Endothelial cell (in vitro differentiated cells): Measurements from ENCODE around the gene CCSER1. TPM values are rescaled to one million over a fixed set of nuclear protein-coding genes. Genes with fewer than 3 reads are reported as not detected.

ENCODE experiments used
- DNase-seq: peaks from one replicate; pipeline ENCODE4 v3.0.0; 2021; ENCODE audit warnings: low spot score
- H3K27ac Mint-ChIP-seq: one replicate; pipeline ENCODE4 v1.8.0; 2021; ENCODE audit warnings: mixed read lengths, inconsistent platforms; ENCODE audit not compliant: unreplicated experiment
- H3K27me3 Mint-ChIP-seq: one replicate; pipeline ENCODE4 v1.8.0; 2021; ENCODE audit warnings: mild to moderate bottlenecking, moderate library complexity, mixed read lengths, inconsistent platforms; ENCODE audit not compliant: unreplicated experiment
- H3K36me3 Mint-ChIP-seq: one replicate; pipeline ENCODE4 v1.8.0; 2021; ENCODE audit warnings: mild to moderate bottlenecking, low read depth, mixed read lengths, inconsistent platforms; ENCODE audit not compliant: unreplicated experiment
- H3K4me1 Mint-ChIP-seq: one replicate; pipeline ENCODE4 v1.8.0; 2021; ENCODE audit warnings: mild to moderate bottlenecking, mixed read lengths, inconsistent platforms; ENCODE audit not compliant: unreplicated experiment
- H3K4me3 Mint-ChIP-seq: one replicate; pipeline ENCODE4 v1.8.0; 2021; ENCODE audit warnings: mild to moderate bottlenecking, mixed read lengths, inconsistent platforms; ENCODE audit not compliant: unreplicated experiment
- H3K9me3 Mint-ChIP-seq: one replicate; pipeline ENCODE4 v1.8.0; 2021; ENCODE audit warnings: mixed read lengths, inconsistent platforms; ENCODE audit not compliant: unreplicated experiment
- CTCF ChIP-seq: fragments of 200-600 bp; sonication (generic); IDR thresholded peaks from one replicate; pipeline ENCODE4 v1.5.0; 2021; ENCODE audit warnings: antibody characterized with exemption; ENCODE audit not compliant: unreplicated experiment
- total RNA-seq: library from RNA; stranded (reverse); fragmentation: NEBNext Ultra II Directional; extraction: Animal tissue kit (Norgen Biotek cat#: 25700); gene quantifications from one replicate; pipeline ENCODE4 v1.2.1, GENCODE V29; 2021; ENCODE audit not compliant: unreplicated experiment

CCSER1 gene
- total RNA-seq, 1 donor from 2014 or later = 3.0 TPM

GRCh38 chr4:90614371-90614770 is 487.2 kb downstream of the CCSER1 start:
- no peaks in the 10 kb centered on the region for H3K27me3 Mint-ChIP-seq
- peaks cover 2% of the 10 kb centered on the region for H3K4me1 Mint-ChIP-seq
- H3K27ac Mint-ChIP-seq = no peak overlapping the region
- TF ChIP-seq CTCF = no peak
- H3K36me3 Mint-ChIP-seq = no peaks in the 10 kb centered on the region
- no peak for DNase-seq
- H3K4me3 Mint-ChIP-seq = no peak overlapping the region
- H3K9me3 Mint-ChIP-seq = no peaks in the 10 kb centered on the region

DNA sequence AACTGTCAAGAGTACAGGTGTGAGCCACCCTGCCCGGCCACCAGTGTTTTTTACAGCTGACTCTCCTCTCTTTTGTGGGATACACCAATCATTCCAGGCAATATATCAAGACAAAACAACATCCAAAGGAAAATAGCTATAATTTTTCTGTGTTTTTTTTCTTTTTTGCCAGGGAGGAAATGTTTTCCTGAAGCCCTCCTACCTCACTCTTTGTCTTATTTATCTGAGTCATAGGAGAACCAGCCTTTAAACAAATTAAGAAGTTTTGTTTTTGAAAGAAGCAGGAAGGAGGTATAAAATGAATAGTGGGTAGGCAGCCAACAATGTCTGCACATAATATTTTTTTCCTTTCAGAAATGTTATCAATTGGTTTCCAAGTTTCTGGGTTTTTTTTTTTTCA is 493.9 kb downstream of the CCSER1 start:
- Mint-ChIP-seq H3K36me3 (no peaks in the 10 kb centered on the region), H3K27me3 (no peaks in the 10 kb centered on the region), H3K4me1 (no peaks in the 10 kb centered on the region), H3K27ac (no peak overlapping the region), H3K4me3 (no peak overlapping the region), H3K9me3 (no peaks in the 10 kb centered on the region)
- DNase-seq = no peak
- no peak for TF ChIP-seq CTCF

DNA sequence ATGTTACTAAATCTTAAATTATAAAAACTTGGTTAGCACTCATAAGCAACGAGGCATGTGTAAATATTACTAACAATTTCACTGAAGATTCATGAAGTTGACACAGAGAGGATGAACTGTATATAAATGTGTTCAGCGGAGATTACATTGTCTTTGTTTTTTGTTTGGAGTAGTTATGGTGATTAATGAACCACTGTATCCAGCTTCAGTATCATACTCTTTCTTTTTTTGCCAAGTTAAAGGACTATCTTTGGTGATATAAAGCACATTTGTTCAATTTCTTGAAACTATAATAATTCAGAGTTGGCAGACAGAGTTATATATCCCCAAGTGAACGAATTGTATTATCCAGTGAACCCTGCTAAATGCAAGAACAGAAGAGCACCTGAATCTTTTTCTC is 497.6 kb downstream of the CCSER1 start:
- Mint-ChIP-seq H3K4me3 (no peak overlapping the region), H3K36me3 (no peaks in the 10 kb centered on the region), H3K4me1 (no peaks in the 10 kb centered on the region), H3K27ac (no peak overlapping the region), H3K27me3 (no peaks in the 10 kb centered on the region), H3K9me3 (no peaks in the 10 kb centered on the region)
- TF ChIP-seq CTCF = no peak
- DNase-seq = no peak

DNA sequence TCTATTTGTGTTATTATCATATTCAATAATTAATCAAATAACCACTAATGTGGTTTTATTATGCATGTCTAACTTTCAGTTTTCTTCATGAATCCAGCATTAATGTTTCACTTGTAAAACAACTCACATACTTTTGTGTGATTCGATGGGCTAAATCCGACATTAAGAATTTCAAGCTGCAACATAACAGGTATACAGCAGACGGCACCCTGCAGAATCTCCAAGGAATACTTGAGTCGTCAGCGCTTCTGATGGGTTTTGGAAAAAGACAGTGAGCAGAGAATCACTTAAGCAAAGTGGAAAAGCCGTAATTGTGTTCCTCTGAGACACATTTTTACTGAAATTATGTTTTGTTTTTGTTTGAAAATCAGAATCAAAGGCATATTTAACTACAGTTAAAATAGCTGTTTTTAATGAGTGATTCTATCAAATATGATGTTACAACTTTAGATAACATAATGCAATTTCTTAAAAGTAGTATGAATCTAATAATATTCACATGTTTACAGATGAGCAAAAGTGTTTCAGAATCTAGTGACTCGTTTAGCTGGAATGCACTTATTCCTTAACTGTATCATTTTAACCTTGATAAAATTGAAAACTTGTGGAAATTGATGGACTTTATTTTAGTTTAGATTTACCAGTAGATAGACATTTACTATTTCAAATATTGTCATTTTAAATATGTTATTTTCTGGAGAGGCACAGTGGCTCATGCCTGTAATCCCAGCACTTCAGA is 514.8 kb downstream of the CCSER1 start:
- Mint-ChIP-seq H3K4me3 (no peak overlapping the region), H3K27ac (no peak overlapping the region), H3K4me1 (peaks cover 4% of the 10 kb centered on the region), H3K9me3 (no peaks in the 10 kb centered on the region), H3K36me3 (no peaks in the 10 kb centered on the region), H3K27me3 (peaks cover 2% of the 10 kb centered on the region)
- no peak for TF ChIP-seq CTCF
- DNase-seq = no peak

GRCh38 chr4:90643156-90643555 is 516.0 kb downstream of the CCSER1 start:
- H3K4me1 Mint-ChIP-seq = peaks cover 4% of the 10 kb centered on the region
- H3K27me3 Mint-ChIP-seq = peaks cover 2% of the 10 kb centered on the region
- no peaks in the 10 kb centered on the region for H3K9me3 Mint-ChIP-seq
- no peak for DNase-seq
- no peak overlapping the region for H3K4me3 Mint-ChIP-seq
- no peak for TF ChIP-seq CTCF
- no peaks in the 10 kb centered on the region for H3K36me3 Mint-ChIP-seq
- H3K27ac Mint-ChIP-seq = no peak overlapping the region
